Measurements from ENCODE around the gene STN1.

- TF ChIP-seq CTCF (conservative IDR thresholded peaks at IDR 0.05; ENCODE audit: low read depth, low read length) (no peak), SMC3 (IDR thresholded peaks at IDR 0.05; ENCODE audit: low read depth, low read length) (no peak), CEBPB (IDR thresholded peaks at IDR 0.05; ENCODE audit: low read depth, low read length) (no peak), RFX5 (IDR thresholded peaks at IDR 0.05; ENCODE audit: low read depth, low read length) (no peak), POLR2A (IDR thresholded peaks at IDR 0.05; ENCODE audit: low read depth, low read length) (no peak), USF2 (IDR thresholded peaks at IDR 0.05; ENCODE audit: low read depth, low read length) (no peak), MXI1 (IDR thresholded peaks at IDR 0.05; ENCODE audit: borderline replicate concordance, low read depth, low read length) (no peak), ELK1 (IDR thresholded peaks at IDR 0.05; ENCODE audit: borderline replicate concordance, low read depth, low read length) (no peak), RCOR1 (IDR thresholded peaks at IDR 0.05; ENCODE audit: insufficient replicate concordance, low read length) (no peak), FOS (IDR thresholded peaks at IDR 0.05; ENCODE audit: low read depth, low read length) (no peak), MAZ (IDR thresholded peaks at IDR 0.05; ENCODE audit: borderline replicate concordance, low read depth, low read length) (no peak), RAD21 (IDR thresholded peaks at IDR 0.05; ENCODE audit: low read length) (no peak), CHD1 (IDR thresholded peaks at IDR 0.05; ENCODE audit: low read depth, low read length) (no peak)
These were observed 78.5 kb downstream of the STN1 start for GRCh38 chr10:103839519-103839871.

All from IMR-90 (cell line).